ENCODE measurements around the gene AP4B1. TPM values are rescaled to one million over a fixed set of nuclear protein-coding genes. Genes with fewer than 3 reads are reported as not detected.
"Not testable (repeated sequence)": the region's sequence is repeated elsewhere in the genome, so short reads cannot be mapped to it uniquely, and the experiment has no call there.

AP4B1 gene
- total RNA-seq, 4 donors from 2014 or later: 7.1 to 21.9 (median 12.6) TPM

DNA sequence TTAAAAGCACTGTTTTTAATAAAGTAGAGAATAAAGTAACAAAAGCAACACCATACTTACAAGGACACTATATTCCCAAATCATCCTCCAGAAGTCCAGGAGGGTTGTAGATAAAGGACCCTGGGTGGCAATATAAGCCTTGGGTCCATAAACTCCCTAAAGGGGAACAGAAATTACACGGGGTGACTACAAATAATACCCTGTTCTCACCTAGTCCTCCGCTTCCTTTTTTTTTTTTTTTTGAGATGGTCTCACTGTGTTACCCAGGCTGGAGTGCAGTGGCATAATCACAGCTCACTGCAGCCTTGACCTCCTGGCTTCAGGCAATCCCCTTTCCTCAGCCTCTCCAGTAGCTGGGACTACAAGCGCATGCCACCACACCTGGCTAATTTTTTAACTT lies 46.2 kb downstream of the AP4B1 start:
- no peak for ATAC-seq
- 68 to 79% methylated on average over 2 to 3 of the region's 3 CpGs for WGBS, 2 donors (ENCODE audit: low coverage in 1 of 2)
- no peaks in the 10 kb centered on the region for H3K36me3 ChIP-seq

GRCh38 chr1:113857776-113858175 lies 46.8 kb downstream of the AP4B1 start:
- H3K9me3 ChIP-seq: no peaks in the 10 kb centered on the region
- no peak for ATAC-seq
- TF ChIP-seq POLR2AphosphoS5 (IDR thresholded peaks at IDR 0.05) (no peak), EP300 (IDR thresholded peaks at IDR 0.05) (no peak), POLR2A (IDR thresholded peaks at IDR 0.05) (no peak)
- TF ChIP-seq, protein P1, sequence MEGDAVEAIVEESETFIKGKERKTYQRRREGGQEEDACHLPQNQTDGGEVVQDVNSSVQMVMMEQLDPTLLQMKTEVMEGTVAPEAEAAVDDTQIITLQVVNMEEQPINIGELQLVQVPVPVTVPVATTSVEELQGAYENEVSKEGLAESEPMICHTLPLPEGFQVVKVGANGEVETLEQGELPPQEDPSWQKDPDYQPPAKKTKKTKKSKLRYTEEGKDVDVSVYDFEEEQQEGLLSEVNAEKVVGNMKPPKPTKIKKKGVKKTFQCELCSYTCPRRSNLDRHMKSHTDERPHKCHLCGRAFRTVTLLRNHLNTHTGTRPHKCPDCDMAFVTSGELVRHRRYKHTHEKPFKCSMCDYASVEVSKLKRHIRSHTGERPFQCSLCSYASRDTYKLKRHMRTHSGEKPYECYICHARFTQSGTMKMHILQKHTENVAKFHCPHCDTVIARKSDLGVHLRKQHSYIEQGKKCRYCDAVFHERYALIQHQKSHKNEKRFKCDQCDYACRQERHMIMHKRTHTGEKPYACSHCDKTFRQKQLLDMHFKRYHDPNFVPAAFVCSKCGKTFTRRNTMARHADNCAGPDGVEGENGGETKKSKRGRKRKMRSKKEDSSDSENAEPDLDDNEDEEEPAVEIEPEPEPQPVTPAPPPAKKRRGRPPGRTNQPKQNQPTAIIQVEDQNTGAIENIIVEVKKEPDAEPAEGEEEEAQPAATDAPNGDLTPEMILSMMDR (IDR thresholded peaks at IDR 0.05): no peak
- H3K36me3 ChIP-seq: no peaks in the 10 kb centered on the region
- 72 to 78% methylated on average over 3 of the region's 3 CpGs for WGBS, 2 donors (ENCODE audit: low coverage in 1 of 2)
- no peaks in the 10 kb centered on the region for H3K4me1 ChIP-seq
- no peak overlapping the region for H3K27ac ChIP-seq
- H3K27me3 ChIP-seq: no peaks in the 10 kb centered on the region
- H3K4me3 ChIP-seq: no peak overlapping the region

More for the DNA sequence above, 46.2 kb downstream of the AP4B1 start:
- no peak overlapping the region for H3K27ac ChIP-seq
- no peak for TF ChIP-seq EP300 (IDR thresholded peaks at IDR 0.05)
- no peak for TF ChIP-seq POLR2AphosphoS5 (IDR thresholded peaks at IDR 0.05)
- TF ChIP-seq, protein P1 (IDR thresholded peaks at IDR 0.05): no peak
- TF ChIP-seq POLR2A (IDR thresholded peaks at IDR 0.05): no peak
- no peaks in the 10 kb centered on the region for H3K27me3 ChIP-seq
- no peak overlapping the region for H3K4me3 ChIP-seq
- H3K9me3 ChIP-seq: no peaks in the 10 kb centered on the region
- no peaks in the 10 kb centered on the region for H3K4me1 ChIP-seq

- no peak for TF ChIP-seq POLR2A (IDR thresholded peaks at IDR 0.05)
- no peak for TF ChIP-seq EP300 (IDR thresholded peaks at IDR 0.05)
- TF ChIP-seq, protein P1 (IDR thresholded peaks at IDR 0.05): no peak
- no peak for TF ChIP-seq POLR2AphosphoS5 (IDR thresholded peaks at IDR 0.05)
- H3K27ac ChIP-seq: no peak overlapping the region
- ATAC-seq: no peak
- no peaks in the 10 kb centered on the region for H3K4me1 ChIP-seq
- no peaks in the 10 kb centered on the region for H3K36me3 ChIP-seq
- H3K27me3 ChIP-seq: no peaks in the 10 kb centered on the region
- no peak overlapping the region for H3K4me3 ChIP-seq
- no peaks in the 10 kb centered on the region for H3K9me3 ChIP-seq
- WGBS, 2 donors (ENCODE audit: low coverage in 1 of 2): 75 to 96% methylated on average over 2 of the region's 2 CpGs
Observed at GRCh38 chr1:113856401-113856790, 48.2 kb downstream of the AP4B1 start.

GRCh38 chr1:113855630-113856400 lies 48.8 kb downstream of the AP4B1 start:
- Histone ChIP-seq H3K36me3 (no peaks in the 10 kb centered on the region), H3K4me3 (no peak overlapping the region), H3K27me3 (no peaks in the 10 kb centered on the region), H3K27ac (no peak overlapping the region), H3K9me3 (no peaks in the 10 kb centered on the region), H3K4me1 (no peaks in the 10 kb centered on the region)
- WGBS, 2 donors (ENCODE audit: low coverage in 1 of 2): 92 to 94% methylated on average over 4 of the region's 4 CpGs
- ATAC-seq: no peak
- no peak for TF ChIP-seq POLR2AphosphoS5 (IDR thresholded peaks at IDR 0.05)
- TF ChIP-seq POLR2A (IDR thresholded peaks at IDR 0.05): no peak
- TF ChIP-seq EP300 (IDR thresholded peaks at IDR 0.05): no peak
- TF ChIP-seq, protein P1 (IDR thresholded peaks at IDR 0.05): no peak

- WGBS, 2 donors (ENCODE audit: low coverage in 1 of 2): 33 to 92% methylated on average over 1 of the region's 1 CpG
- no peaks in the 10 kb centered on the region for H3K9me3 ChIP-seq
- no peaks in the 10 kb centered on the region for H3K4me1 ChIP-seq
- no peak overlapping the region for H3K27ac ChIP-seq
- no peak for ATAC-seq
- TF ChIP-seq EP300 (IDR thresholded peaks at IDR 0.05): no peak
- no peak overlapping the region for H3K4me3 ChIP-seq
- H3K27me3 ChIP-seq: no peaks in the 10 kb centered on the region
- no peaks in the 10 kb centered on the region for H3K36me3 ChIP-seq
Observed at GRCh38 chr1:113854234-113854633, 50.4 kb downstream of the AP4B1 start.

GRCh38 chr1:113852694-113853093 lies 51.9 kb downstream of the AP4B1 start:
- not testable (repeated sequence) for H3K4me1 ChIP-seq, ATAC-seq, H3K4me3 ChIP-seq, H3K27me3 ChIP-seq, H3K36me3 ChIP-seq, H3K27ac ChIP-seq, H3K9me3 ChIP-seq
- WGBS, 2 donors (ENCODE audit: low coverage in 1 of 2): 78 to 90% methylated on average over 6 of the region's 6 CpGs

All from gastroesophageal sphincter (tissue), 4 donors.